Natural killer cell treated with Interleukin-12 subunit alpha and Interleukin-12 subunit beta and Interleukin-15 and Interleukin-18, amount 100 ng/mL, for 72 hours (primary cell): Measurements from ENCODE around the gene SIK2. TPM values are rescaled to one million over a fixed set of nuclear protein-coding genes. Genes with fewer than 3 reads are reported as not detected.

Experiments used
- ATAC-seq, 2 donors: fragments of 150-1000 bp; cut with Tn5 transposase in 1 of 2; sonication (Bioruptor Pico), chemical (Tn5 transposase) in 1 of 2; 2 replicates each; pipeline ENCODE4 v1.10.0; 2021
- DNase-seq: peaks from one replicate; pipeline ENCODE4 v3.0.0; 2022; ENCODE audit warnings: low spot score
- H3K27ac Mint-ChIP-seq, 2 donors: 1 replicate in 1 of 2; 2 replicates in 1 of 2; pipeline ENCODE4 v1.8.0; 2022; ENCODE audit warnings: mixed read lengths in 2 of 2, mild to moderate bottlenecking in 1 of 2, moderate library complexity in 1 of 2
- H3K27me3 Mint-ChIP-seq, 2 donors: 1 replicate in 1 of 2; 2 replicates in 1 of 2; pipeline ENCODE4 v1.8.0; 2022; ENCODE audit warnings: mixed read lengths in 2 of 2
- H3K36me3 Mint-ChIP-seq: one replicate; pipeline ENCODE4 v1.8.0; 2022; ENCODE audit warnings: mixed read lengths
- H3K4me1 Mint-ChIP-seq, 2 donors: 1 replicate in 1 of 2; 2 replicates in 1 of 2; pipeline ENCODE4 v1.8.0; 2022; ENCODE audit warnings: low read depth in 2 of 2, mixed read lengths in 2 of 2, mild to moderate bottlenecking in 1 of 2
- H3K4me3 Mint-ChIP-seq: one replicate; pipeline ENCODE4 v1.8.0; 2022; ENCODE audit warnings: mixed read lengths
- H3K9me3 Mint-ChIP-seq: 2 replicates; pipeline ENCODE4 v1.8.0; 2022; ENCODE audit warnings: mixed read lengths
- total RNA-seq, 2 donors: library from RNA; stranded (reverse); gene quantifications; one replicate each; pipeline ENCODE4 v1.2.3, GENCODE V29; 2022

Gene SIK2
- 1 to 10 TPM; 8.1 to 8.8 TPM for total RNA-seq

- peaks cover 23 to 31% of the 10 kb centered on the region in 2 donors for H3K4me1 Mint-ChIP-seq
- peak; percentile 95 to 96 for ATAC-seq
- no peaks in the 10 kb centered on the region for H3K9me3 Mint-ChIP-seq
- peak; percentile 91 for DNase-seq
- peaks cover 7% of the 10 kb centered on the region for H3K36me3 Mint-ChIP-seq
- peak within 1 kb of the TSS; percentile 98 for H3K4me3 Mint-ChIP-seq
- peak within 1 kb of the TSS; percentile 82 to 88 for H3K27ac Mint-ChIP-seq
- no peaks in the 10 kb centered on the region for H3K27me3 Mint-ChIP-seq
Observed at GRCh38 chr11:111601979-111602864, at the start of gene SIK2. SIK2 (plus strand) TSS chr11:111602449; CDS start chr11:111602564, 115 bp downstream.

GRCh38 chr11:111554532-111554931, 47.7 kb upstream of the SIK2 start:
- H3K9me3 Mint-ChIP-seq, result no peaks in the 10 kb centered on the region
- no peaks in the 10 kb centered on the region for H3K4me1 Mint-ChIP-seq
- H3K27me3 Mint-ChIP-seq, result peaks cover 19 to 34% of the 10 kb centered on the region in 2 donors
- H3K36me3 Mint-ChIP-seq, result peaks cover 6% of the 10 kb centered on the region
- no peak for DNase-seq
- no peak overlapping the region for H3K27ac Mint-ChIP-seq
- ATAC-seq, result no peak
- no peak overlapping the region for H3K4me3 Mint-ChIP-seq

- peaks cover 17 to 32% of the 10 kb centered on the region in 2 donors for H3K27me3 Mint-ChIP-seq
- H3K36me3 Mint-ChIP-seq, result peaks cover 6% of the 10 kb centered on the region
- H3K4me1 Mint-ChIP-seq, result no peaks in the 10 kb centered on the region
- no peak for ATAC-seq
- H3K9me3 Mint-ChIP-seq, result no peaks in the 10 kb centered on the region
- H3K4me3 Mint-ChIP-seq, result no peak overlapping the region
- DNase-seq, result no peak
- H3K27ac Mint-ChIP-seq, result no peak overlapping the region
Observed at GRCh38 chr11:111555255-111555654, 47.0 kb upstream of the SIK2 start.

- ATAC-seq (no peak), DNase-seq (no peak)
- Mint-ChIP-seq H3K27me3 (peaks cover 10 to 19% of the 10 kb centered on the region in 2 donors), H3K27ac (no peak overlapping the region), H3K36me3 (peaks cover 6% of the 10 kb centered on the region), H3K9me3 (no peaks in the 10 kb centered on the region), H3K4me1 (no peaks in the 10 kb centered on the region), H3K4me3 (no peak overlapping the region)
Observed at GRCh38 chr11:111557425-111558111, 44.7 kb upstream of the SIK2 start.

GRCh38 chr11:111559800-111560464, 42.3 kb upstream of the SIK2 start:
- Mint-ChIP-seq H3K27ac (no peak overlapping the region), H3K9me3 (no peaks in the 10 kb centered on the region), H3K4me3 (no peak overlapping the region), H3K27me3 (peaks cover 6 to 15% of the 10 kb centered on the region in 2 donors), H3K36me3 (peaks cover 6% of the 10 kb centered on the region), H3K4me1 (no peaks in the 10 kb centered on the region)
- DNase-seq (no peak), ATAC-seq (no peak)

GRCh38 chr11:111560800-111561199, 41.4 kb upstream of the SIK2 start:
- no peak for DNase-seq
- Mint-ChIP-seq H3K4me3 (no peak overlapping the region), H3K27ac (no peak overlapping the region), H3K27me3 (peaks cover 0 to 7% of the 10 kb centered on the region in 2 donors), H3K9me3 (no peaks in the 10 kb centered on the region), H3K4me1 (no peaks in the 10 kb centered on the region), H3K36me3 (no peaks in the 10 kb centered on the region)
- ATAC-seq, result no peak

GRCh38 chr11:111561306-111561705, 40.9 kb upstream of the SIK2 start:
- ATAC-seq (no peak), DNase-seq (no peak)
- Mint-ChIP-seq H3K27me3 (peaks cover 0 to 7% of the 10 kb centered on the region in 2 donors), H3K27ac (no peak overlapping the region), H3K4me1 (no peaks in the 10 kb centered on the region), H3K4me3 (no peak overlapping the region), H3K9me3 (no peaks in the 10 kb centered on the region), H3K36me3 (no peaks in the 10 kb centered on the region)

- H3K9me3 Mint-ChIP-seq, result no peaks in the 10 kb centered on the region
- H3K27me3 Mint-ChIP-seq, result peaks cover 0 to 7% of the 10 kb centered on the region in 2 donors
- H3K4me3 Mint-ChIP-seq, result no peak overlapping the region
- H3K36me3 Mint-ChIP-seq, result no peaks in the 10 kb centered on the region
- DNase-seq (no peak), ATAC-seq (no peak)
- H3K4me1 Mint-ChIP-seq, result no peaks in the 10 kb centered on the region
- no peak overlapping the region for H3K27ac Mint-ChIP-seq
Observed at GRCh38 chr11:111561791-111562325, 40.4 kb upstream of the SIK2 start.

GRCh38 chr11:111562692-111563389, 39.4 kb upstream of the SIK2 start:
- H3K27ac Mint-ChIP-seq, result no peak overlapping the region
- H3K27me3 Mint-ChIP-seq, result no peaks in the 10 kb centered on the region
- ATAC-seq, result no peak
- H3K4me3 Mint-ChIP-seq, result no peak overlapping the region
- H3K9me3 Mint-ChIP-seq, result no peaks in the 10 kb centered on the region
- DNase-seq, result no peak
- H3K36me3 Mint-ChIP-seq, result no peaks in the 10 kb centered on the region
- H3K4me1 Mint-ChIP-seq, result no peaks in the 10 kb centered on the region

GRCh38 chr11:111565114-111565720, 37.0 kb upstream of the SIK2 start:
- DNase-seq (no peak), ATAC-seq (no peak)
- no peak overlapping the region for H3K27ac Mint-ChIP-seq
- H3K4me1 Mint-ChIP-seq, result no peaks in the 10 kb centered on the region
- no peaks in the 10 kb centered on the region for H3K36me3 Mint-ChIP-seq
- H3K9me3 Mint-ChIP-seq, result no peaks in the 10 kb centered on the region
- no peaks in the 10 kb centered on the region for H3K27me3 Mint-ChIP-seq
- H3K4me3 Mint-ChIP-seq, result no peak overlapping the region

- no peaks in the 10 kb centered on the region for H3K4me1 Mint-ChIP-seq
- ATAC-seq (no peak), DNase-seq (no peak)
- no peak overlapping the region for H3K27ac Mint-ChIP-seq
- H3K4me3 Mint-ChIP-seq, result no peak overlapping the region
- H3K9me3 Mint-ChIP-seq, result no peaks in the 10 kb centered on the region
- peaks cover 0 to 4% of the 10 kb centered on the region in 2 donors for H3K27me3 Mint-ChIP-seq
- no peaks in the 10 kb centered on the region for H3K36me3 Mint-ChIP-seq
Observed at GRCh38 chr11:111566324-111566723, 35.9 kb upstream of the SIK2 start.

- Mint-ChIP-seq H3K27ac (no peak overlapping the region), H3K4me3 (no peak overlapping the region), H3K9me3 (no peaks in the 10 kb centered on the region), H3K4me1 (peaks cover 0 to 5% of the 10 kb centered on the region in 2 donors), H3K27me3 (peaks cover 0 to 7% of the 10 kb centered on the region in 2 donors), H3K36me3 (no peaks in the 10 kb centered on the region)
- ATAC-seq (no peak), DNase-seq (no peak)
Observed at GRCh38 chr11:111569476-111569875, 32.8 kb upstream of the SIK2 start.

- Mint-ChIP-seq H3K4me1 (peaks cover 3 to 9% of the 10 kb centered on the region in 2 donors), H3K36me3 (no peaks in the 10 kb centered on the region), H3K27ac (no peak overlapping the region), H3K4me3 (no peak overlapping the region), H3K27me3 (peaks cover 0 to 7% of the 10 kb centered on the region in 2 donors), H3K9me3 (no peaks in the 10 kb centered on the region)
- no peak for ATAC-seq
- DNase-seq, result no peak
Observed at GRCh38 chr11:111570796-111571195, 31.5 kb upstream of the SIK2 start.
